Stimulated activated CD4-positive, alpha-beta T cell treated with anti-CD3 and anti-CD28 coated beads, Interleukin-15, amount 100 ng/mL, for 48 hours (primary cell): ENCODE results near the gene SYT7.
"Not testable (repeated sequence)": the region's sequence is repeated elsewhere in the genome, so short reads cannot be mapped to it uniquely, and the experiment has no call there.

Source experiments
- DNase-seq, 2 donors: peaks; one replicate each; pipeline ENCODE4 v3.0.0-alpha.2; 2020; ENCODE audit warnings: low read depth in 2 of 2

The SYT7 gene

GRCh38 chr11:61479360-61480058 lies 101.4 kb downstream of the SYT7 start:
- DNase-seq: not testable (repeated sequence)

GRCh38 chr11:61477727-61478148 lies 103.1 kb downstream of the SYT7 start:
- DNase-seq: peak; percentile 18 to 30

GRCh38 chr11:61477126-61477525 lies 103.8 kb downstream of the SYT7 start:
- no peak for DNase-seq

GRCh38 chr11:61476371-61476770 lies 104.5 kb downstream of the SYT7 start:
- no peak for DNase-seq

GRCh38 chr11:61475433-61475832 lies 105.4 kb downstream of the SYT7 start:
- DNase-seq: no peak

- DNase-seq: no peak
Measured at GRCh38 chr11:61474013-61474643, 106.7 kb downstream of the SYT7 start.

- DNase-seq: no peak
Measured at GRCh38 chr11:61473370-61474012, 107.4 kb downstream of the SYT7 start.

GRCh38 chr11:61472868-61473267 lies 108.0 kb downstream of the SYT7 start:
- no peak for DNase-seq

GRCh38 chr11:61472282-61472681 lies 108.6 kb downstream of the SYT7 start:
- DNase-seq: no peak

- DNase-seq: no peak
Measured at GRCh38 chr11:61468002-61468401, 112.9 kb downstream of the SYT7 start.

- DNase-seq: not testable (repeated sequence)
Measured at GRCh38 chr11:61467602-61468001, 113.3 kb downstream of the SYT7 start.
